NCI-H1048 (cell line): ENCODE measurements around the gene PLAC9.
"Not testable (repeated sequence)": the region's sequence is repeated elsewhere in the genome, so short reads cannot be mapped to it uniquely, and the experiment has no call there.

Source experiments
- DNase-seq: peaks from one replicate; lab custom pipeline; 2025; lab: John Stamatoyannopoulos, UW

PLAC9 gene

DNA sequence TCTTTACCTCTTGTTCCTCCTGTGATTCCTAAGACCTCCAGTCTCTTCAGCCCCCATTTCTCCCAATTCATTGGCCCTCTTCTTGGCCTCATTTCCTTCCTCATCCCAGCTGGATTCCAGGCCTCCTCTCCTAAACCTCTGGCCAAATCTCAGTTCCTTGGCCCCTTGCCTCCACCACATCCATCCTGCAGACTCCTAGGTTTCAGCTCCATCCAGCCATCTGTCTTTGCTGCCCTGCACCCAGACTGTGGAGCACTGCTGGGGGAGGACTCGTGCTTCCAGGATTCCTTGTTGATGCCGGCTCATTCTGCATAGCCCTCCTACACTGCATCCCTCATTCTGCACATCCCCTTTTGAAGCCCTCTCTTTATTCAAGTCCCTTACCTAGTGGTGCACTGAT is 6.7 kb downstream of the PLAC9 start:
- no peak for DNase-seq

DNA sequence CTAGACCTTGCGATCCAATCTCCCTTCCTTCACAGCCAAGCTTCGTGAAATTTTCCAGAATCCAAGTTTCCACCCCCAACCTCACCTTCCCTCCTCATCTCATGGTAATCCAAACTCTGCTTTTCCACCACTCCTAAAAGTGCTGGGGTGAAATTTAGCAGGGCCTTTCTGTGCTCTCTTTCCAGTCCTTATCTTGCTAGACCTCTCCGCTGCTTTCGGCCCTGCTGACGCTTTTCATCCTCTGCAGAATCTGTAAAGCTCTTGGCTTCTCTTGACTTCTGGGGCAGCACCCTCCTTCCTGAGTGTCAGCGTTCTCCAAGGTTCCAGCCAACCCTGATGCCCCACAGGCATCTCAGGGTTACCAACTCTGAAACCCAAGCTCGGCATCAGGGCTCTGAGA is 7.7 kb downstream of the PLAC9 start:
- no peak for DNase-seq

DNA sequence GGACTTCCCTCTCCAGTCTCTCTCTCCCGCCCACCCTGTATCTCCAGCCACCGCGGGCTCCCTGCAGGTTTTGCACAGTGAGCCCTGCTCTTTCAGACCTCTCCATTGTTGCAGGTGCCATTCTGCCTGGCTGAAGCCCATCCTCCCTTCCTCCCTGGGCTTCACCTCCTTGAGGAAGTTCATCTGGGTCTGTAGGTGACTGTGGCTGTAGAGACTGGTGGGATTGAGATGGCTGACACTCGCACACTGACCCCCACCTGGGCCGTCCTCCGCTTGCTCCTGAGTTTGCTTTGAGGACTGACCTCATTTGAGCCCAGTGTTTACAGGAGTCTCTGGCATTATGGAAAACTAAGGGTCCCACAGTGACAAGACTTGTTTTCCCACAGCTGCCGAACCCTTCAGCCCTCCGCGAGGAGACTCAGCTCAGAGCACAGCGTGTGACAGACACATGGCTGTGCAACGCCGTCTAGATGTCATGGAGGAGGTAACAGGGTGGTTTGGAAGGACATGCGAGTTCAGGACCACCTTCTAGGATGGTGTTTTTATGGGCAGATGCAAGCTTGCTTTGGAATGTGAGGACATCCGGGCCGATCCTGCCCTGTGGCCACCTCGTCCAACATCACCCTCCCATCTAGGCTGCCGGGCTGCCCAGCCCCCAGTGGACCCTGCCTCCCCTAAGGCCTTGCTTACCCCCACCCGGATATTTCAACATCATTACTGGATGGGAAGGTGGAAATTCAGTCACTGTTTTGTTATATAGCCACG is 9.3 kb downstream of the PLAC9 start:
- no peak for DNase-seq

DNA sequence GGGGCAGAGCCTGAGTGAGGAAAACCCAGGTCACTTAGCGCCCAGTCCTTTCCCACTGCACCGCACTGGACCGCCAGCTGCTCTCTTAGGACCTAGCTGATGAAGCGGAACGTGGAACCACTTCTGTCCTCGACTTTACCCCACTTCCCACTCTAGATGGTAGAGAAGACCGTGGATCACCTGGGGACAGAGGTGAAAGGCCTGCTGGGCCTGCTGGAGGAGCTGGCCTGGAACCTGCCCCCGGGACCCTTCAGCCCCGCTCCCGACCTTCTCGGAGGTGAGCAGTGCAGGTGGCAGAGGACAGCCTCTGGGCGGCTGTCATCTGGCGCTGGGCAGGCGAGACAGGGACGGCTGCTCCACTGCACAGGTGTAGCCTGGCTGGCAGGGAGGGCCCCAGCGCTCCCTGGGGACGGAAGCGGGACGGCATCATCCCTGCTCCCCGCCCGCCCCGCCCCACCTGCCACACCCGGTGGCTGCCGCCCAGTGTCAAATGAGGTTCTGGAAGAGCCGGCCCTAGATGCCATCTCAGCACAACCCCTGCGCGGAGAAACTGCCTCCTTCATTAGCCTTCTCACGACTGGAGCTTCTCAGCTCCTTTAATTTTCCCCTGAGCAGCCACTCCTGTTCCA is 11.7 kb downstream of the PLAC9 start:
- DNase-seq = no peak

DNA sequence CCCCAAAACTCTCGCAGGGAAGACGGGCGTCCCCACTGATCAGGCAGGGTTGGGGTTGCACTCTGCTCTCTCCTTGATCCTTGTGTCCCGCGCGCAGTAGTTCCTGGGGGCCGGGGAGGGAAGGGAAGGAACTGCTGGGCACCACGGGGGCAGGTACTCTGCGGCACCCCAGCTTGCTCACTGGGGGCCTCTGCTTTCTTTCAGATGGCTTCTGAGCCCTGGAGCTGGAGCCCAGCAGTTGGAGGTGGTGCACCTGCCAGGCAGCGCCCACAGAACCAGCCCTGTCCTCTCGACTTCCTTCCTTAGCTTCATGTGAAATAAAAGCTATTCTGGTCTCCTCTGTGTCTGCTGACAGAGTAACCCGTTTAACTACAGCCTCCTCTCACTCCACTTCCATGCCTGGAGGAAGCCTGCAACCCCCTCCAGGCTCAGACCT is 12.2 kb downstream of the PLAC9 start:
- no peak for DNase-seq

DNA sequence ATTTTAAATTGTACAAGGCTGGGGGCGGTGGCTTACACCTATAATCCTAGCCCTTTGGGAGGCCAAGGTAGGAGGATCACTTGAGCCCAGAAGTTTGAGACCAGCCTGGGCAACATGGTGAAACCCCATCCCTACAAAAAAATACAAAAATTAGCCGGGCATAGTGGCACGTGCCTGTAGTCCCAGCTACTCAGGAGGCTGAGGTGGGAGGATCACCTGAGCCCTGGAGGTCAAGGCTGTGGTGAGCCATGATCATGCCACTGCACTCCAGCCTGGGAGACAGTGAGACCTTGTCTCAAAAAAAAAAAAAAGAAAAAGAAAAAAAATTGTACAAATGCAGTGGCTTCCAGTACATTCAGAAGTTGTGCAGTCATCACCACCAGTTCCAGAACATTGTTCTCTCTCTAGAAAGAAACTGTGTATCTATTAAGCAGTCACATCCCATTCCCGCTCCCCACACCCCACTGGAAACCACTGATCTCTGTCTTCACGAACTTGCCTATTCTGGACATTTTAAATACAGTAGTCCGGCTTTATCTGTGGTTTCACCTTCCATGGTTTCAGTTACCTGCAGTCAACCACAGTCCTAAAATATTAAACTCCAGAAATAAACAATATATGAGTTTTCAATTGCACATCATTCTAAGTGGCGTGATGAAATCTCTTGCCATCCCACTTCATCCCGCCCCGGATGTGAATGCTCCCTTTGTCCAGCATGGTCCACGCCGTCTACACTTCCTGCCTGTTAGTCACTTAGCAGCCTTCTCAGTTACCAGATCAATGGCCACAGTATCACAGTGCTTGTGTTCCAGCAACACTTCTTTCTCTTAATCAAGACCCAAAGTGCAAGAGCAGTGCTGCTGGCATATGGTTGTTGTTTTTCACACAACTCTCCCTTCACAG is 13.1 kb downstream of the PLAC9 start:
- not testable (repeated sequence) for DNase-seq

DNA sequence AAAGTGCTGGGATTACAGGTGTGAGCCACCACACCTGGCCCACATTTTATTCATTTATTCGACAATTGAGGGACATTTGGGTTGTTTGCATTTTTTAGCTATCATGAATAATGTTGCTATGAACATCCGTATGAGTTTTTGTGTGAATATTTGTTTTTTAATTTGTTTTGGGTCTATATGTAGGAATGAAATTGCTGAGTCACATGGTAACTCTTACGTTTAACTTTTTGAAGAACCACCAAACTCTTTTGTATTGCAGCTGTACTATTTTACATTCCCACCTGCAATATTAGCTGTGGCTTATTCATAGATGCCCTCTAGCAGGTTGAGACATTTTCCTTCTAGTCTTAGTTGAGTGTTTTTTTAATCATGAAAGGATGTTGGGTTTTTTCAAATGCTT is 14.4 kb downstream of the PLAC9 start:
- no peak for DNase-seq

DNA sequence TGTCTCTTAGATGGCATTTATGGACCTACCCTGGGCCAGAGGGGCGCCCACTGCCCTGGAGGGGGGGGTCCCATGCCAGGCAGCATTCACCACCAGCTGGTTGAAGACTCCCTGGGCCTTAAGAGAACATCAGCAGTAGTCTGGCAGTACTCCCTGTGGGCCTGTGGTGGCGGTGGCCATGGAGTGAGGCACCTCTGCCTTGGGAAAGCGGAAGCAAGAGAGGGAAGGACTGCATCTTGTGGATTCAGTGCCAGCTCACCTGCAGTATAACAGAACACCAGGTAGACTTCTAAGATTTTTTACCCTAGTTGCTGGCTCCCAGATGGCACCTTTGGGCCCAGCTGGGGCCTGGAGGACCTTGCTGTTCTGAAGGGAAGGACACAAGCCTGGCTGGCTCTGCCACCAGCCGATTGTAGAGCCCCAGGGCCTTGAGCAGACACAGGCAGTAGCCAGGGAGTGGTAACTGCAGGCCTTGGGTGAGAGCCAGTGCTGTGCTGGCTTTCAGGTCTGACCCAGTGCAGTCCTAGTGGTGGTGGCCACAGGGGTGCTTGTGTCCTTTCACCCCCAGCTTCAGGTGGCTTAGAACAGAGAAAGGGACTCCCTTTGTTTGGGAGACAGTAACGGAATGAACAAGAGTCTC is 15.8 kb downstream of the PLAC9 start:
- DNase-seq = no peak

DNA sequence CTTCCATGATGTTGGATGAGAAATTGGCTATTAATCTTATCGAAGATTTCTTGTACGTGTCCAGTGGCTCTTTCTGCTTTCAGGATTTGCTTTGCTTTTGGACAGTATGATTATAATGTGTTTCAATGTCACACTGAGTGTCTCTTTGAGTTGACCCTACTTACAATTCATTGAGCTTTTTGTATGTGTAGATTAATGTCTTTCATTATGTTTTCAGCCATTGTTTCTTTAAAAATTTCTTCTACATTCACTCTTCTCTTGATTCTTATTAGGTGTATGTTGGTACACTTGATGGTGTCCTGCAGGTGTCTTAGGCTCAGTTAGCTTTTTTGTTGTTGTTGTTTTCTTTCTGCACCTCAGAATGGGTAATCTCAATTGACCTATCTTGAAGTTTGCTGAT is 16.6 kb downstream of the PLAC9 start:
- no peak for DNase-seq

DNA sequence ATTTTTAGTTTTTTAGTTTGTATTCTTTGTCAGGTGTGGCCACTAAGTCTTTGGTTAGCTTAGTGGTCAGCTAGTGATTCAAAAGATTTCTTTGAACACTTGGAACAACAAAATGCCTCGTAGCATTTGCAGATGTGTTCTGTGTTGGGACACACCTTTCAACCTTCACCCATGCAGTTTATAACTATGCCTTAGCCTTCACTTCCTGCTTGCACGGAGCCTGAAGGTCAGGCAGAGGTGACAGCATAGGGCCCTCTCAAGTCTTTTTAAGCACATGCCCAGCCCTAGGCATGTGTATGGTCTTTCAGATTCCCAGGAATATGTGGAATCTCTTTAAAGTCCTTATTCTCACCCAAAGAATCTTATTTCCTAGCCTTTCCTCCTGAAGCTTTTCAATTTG is 17.6 kb downstream of the PLAC9 start:
- no peak for DNase-seq

DNA sequence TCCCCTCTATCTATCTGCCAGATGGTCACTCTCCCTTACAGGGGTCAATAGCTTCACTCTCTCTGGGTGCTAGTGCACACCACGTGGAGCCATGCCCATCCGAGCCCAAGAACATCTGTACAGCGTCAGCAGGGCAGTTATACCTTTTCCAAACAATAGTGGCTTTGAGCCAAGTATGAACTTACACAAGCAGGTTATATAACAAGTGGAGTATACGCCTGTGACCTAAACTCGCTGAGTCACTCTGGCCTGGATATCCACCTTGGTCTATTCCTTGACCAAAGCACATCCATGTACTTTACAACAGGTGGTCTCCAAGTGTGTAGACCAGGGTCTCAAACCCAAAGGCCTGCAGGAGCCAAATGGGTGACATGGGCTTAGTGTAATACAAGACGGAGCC is 20.3 kb downstream of the PLAC9 start:
- DNase-seq = no peak

DNA sequence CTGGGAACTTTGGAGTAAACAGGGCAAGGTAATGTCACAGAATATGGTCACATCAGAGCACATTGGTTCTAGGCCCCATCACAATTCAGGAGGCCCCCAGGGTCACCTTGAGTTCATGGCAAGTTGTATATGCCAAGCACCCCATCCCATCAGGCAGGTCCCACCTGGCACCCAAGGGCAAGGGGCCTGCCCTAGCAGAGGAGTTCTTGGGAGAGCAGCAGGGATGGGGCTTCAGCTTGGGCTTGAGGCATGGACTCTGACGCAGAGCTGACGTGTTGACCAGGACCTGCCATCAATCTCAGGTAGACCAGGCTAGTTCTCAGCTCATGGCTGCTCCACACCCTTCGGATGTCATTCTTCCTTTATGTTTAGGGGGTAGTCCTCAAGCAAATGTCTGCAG is 20.9 kb downstream of the PLAC9 start:
- no peak for DNase-seq

DNA sequence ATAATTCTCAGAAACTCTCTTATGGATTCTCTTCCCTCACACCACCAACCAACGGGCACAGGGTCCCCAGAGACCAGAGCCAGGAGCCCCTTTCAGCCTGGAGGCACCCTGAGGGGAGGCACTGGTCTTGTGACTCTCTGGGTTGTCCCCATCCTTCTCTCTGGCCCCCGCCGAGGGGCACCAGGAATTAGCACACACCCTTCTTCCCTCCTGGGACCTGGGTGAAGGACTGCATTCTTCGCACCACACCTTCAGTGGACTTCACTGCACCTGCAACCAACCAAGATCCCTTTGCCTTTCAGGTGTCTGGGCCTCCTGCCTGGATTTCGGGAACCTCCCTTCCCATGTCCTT is 22.1 kb downstream of the PLAC9 start:
- no peak for DNase-seq

DNA sequence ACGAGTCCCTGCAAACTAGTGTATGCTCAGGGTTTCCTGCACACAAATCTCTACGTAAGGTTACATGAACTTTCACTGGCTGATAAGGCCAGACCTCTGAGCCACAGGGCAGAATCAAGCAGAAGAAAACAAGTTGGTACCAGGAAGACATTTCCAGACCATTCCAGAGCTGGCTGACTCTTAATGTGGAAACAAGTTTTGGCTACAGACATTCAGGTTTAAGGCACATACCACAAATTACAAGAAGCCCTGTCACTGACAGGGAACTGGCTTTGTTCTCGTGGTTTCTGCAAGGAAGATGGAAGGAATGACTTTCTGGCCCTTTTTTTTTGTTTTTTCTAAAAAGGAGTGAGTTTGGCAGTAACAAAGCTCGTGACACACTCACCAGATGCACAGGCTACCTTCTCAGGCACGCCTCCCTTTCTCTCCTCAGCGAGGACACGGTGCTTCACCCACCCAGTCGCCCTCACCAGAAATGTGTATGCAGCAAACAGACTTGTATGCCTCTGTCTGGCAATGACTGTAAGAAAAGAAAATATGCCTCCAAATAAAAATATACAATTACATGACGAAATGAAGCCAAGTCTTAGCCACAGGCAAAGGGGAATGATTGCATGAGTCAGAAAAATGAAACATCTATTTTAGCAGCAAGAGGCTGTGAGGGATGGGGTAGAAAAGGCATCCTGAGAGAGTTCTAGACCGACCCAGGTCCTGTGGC is 22.6 kb downstream of the PLAC9 start:
- no peak for DNase-seq

DNA sequence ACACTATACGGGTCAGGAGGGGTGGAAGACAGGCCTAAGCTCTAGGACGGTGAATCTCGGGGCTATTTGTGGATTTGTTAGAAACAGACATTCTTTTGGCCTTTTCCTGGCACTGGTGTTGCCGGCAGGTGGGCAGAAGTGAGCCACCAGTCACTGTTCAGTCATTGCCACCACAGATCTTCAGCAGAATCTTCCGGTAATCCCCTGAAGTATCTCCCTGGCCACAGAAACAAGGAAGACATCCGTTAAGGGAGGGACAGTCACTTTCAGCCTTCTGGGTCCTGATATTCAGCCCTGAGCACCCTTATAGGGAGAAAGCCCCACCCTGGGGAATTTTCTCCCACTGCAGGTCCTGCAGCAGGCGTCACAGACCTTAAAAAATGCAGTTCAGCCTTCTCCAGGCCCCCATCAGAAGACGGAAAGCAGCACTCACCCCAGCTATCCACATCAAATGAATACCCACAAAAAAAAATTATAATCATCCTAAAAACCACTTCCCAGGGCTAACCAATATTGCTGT is 23.2 kb downstream of the PLAC9 start:
- no peak for DNase-seq

DNA sequence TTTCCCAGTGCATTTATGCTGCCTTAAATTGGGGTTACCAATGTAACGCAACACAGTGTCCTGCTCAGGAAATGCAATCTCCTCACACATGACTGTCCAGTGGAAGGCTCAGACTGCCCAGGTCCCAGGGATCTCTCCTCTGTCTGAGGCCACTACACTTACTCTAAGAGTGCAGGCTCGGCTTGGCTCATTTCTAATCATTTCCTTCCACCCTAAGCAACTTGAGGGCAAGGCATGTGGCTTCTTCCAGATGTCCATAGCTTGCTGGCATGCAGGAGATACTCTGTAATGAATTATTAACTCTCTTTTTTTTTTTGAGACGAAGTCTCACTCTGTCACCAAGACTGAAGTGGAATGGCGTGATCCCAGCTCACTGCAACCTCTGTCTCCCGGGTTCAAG is 23.7 kb downstream of the PLAC9 start:
- DNase-seq = no peak

DNA sequence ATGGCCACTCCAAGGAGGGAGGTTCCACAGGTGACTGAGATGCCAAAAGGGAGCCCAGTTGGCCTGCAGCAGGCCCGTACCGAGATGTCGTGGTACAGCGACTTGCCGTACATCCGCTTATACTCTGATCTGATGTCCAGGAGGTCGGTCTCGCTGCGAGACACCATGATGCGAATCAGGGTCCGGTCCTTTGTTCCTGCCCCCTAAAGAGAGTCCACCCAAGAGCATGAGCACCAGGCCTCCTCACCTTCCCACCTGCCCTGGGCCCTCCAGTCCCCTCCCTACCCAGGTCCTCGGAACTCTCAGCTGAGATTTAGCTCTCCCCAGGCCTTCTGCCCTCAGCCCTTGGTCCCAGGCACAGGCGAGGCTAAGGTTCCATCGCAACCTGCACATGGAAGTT is 25.0 kb downstream of the PLAC9 start:
- DNase-seq = no peak

DNA sequence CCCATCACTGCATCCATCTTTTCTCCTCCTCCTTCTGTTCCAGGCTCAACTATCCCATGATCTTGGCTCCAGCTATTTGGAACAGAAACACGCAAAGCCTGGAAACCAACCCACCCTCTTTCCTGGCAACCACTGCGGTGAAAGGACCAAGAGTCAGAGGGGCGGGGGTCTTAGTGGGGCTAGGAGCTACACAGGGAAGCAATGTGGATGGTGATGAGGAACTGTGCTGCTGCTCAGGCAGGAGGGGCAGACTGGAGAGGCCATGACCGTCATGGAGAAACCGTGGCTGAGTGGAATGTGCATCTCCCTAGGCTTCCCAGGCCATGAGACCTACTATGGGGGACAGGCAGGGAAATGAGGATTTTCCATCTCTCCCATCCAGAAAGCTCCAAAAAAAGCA is 25.6 kb downstream of the PLAC9 start:
- no peak for DNase-seq

DNA sequence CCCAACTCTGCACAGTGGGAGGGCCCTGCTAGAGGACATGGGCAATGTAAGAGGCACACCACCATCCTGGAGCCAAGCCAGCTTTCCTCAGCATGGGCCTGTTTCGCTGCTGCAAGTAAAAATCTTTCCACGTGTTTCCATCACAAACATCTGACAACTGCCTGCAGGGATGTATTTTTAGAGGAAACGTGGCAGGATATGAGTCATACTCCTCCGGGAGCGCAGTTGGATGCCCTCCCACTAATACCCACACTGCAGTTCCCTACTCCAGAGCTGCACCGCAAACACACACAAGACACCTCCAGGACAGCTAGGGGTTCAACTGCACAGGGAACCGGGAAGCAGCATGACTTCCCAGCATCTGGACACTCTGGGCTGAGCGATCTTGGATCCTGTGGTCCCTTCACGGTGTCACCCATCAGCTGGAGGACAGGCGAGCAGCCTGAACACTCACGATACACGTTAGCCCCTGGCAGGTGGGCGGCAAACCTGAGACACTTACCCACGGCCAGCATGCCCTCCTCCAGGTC is 26.1 kb downstream of the PLAC9 start:
- DNase-seq = no peak

DNA sequence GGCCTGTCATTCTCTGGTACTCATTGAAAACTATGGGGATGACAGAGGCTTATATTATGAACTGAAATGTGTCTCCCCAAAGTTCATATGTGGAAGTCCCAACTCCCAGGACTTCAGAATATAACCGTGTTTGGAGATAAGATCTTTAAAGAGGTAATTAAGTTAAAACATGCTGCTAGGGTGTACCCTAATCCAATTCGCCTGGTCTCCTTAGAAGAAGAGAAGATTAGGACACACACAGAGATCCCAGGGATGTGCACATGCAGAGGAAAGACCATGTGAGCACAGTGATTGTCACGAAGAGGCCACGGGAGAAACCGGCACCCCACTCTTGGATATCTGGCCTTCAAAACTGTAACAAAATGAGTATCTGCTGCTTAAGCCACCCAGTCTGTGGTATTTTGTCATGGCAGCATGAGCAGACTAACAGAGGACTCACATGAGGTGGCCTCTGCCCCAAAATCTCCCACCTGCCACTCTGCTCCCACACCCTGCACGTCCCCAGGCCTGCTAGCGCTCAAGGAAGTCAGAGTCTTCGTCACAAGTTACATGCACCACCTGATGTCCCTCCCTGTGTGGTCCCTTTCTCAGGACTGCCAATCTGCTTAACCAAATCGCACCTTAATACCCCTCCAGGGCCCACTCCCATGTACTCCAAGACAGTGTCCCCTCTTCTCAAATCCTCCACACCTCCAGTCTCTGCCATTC is 26.8 kb downstream of the PLAC9 start:
- DNase-seq = no peak
